NCI-H2081 treated with DMSO at 0.1 percent for 48 hours (cell line): ENCODE results near the gene HECTD4.
"Not testable (repeated sequence)": the region's sequence is repeated elsewhere in the genome, so short reads cannot be mapped to it uniquely, and the experiment has no call there.

Experiments used
- DNase-seq: peaks from one replicate; lab custom pipeline; 2025; lab: John Stamatoyannopoulos, UW

The HECTD4 gene

GRCh38 chr12:112266473-112266872, 115.8 kb downstream of the HECTD4 start:
- DNase-seq, result no peak

- no peak for DNase-seq
These were observed 120.7 kb downstream of the HECTD4 start for GRCh38 chr12:112261559-112261958.

GRCh38 chr12:112258926-112259325, 123.3 kb downstream of the HECTD4 start:
- no peak for DNase-seq

- DNase-seq, result no peak
These were observed 125.5 kb downstream of the HECTD4 start for GRCh38 chr12:112256780-112257179.

- DNase-seq, result no peak
These were observed 130.0 kb downstream of the HECTD4 start for GRCh38 chr12:112252184-112252583.

- not testable (repeated sequence) for DNase-seq
These were observed 137.3 kb downstream of the HECTD4 start for GRCh38 chr12:112244902-112245301.

GRCh38 chr12:112243255-112244110, 138.7 kb downstream of the HECTD4 start:
- no peak for DNase-seq

- DNase-seq, result no peak
These were observed 141.1 kb downstream of the HECTD4 start for GRCh38 chr12:112241176-112241575.

- no peak for DNase-seq
These were observed 142.3 kb downstream of the HECTD4 start for GRCh38 chr12:112239881-112240280.

- DNase-seq, result no peak
These were observed 143.2 kb downstream of the HECTD4 start for GRCh38 chr12:112239020-112239419.

- no peak for DNase-seq
These were observed 143.8 kb downstream of the HECTD4 start for GRCh38 chr12:112238441-112238840.

- no peak for DNase-seq
These were observed 145.4 kb downstream of the HECTD4 start for GRCh38 chr12:112236786-112237185.

- no peak for DNase-seq
These were observed 145.8 kb downstream of the HECTD4 start for GRCh38 chr12:112236386-112236785.

GRCh38 chr12:112234303-112234702, 147.9 kb downstream of the HECTD4 start:
- no peak for DNase-seq

GRCh38 chr12:112233242-112233641, 149.0 kb downstream of the HECTD4 start:
- DNase-seq, result no peak

GRCh38 chr12:112230136-112230535, 152.1 kb downstream of the HECTD4 start:
- no peak for DNase-seq

GRCh38 chr12:112226768-112227167, 155.5 kb downstream of the HECTD4 start:
- DNase-seq, result no peak

GRCh38 chr12:112220628-112221027, 161.6 kb downstream of the HECTD4 start:
- not testable (repeated sequence) for DNase-seq

GRCh38 chr12:112219195-112219594, 163.0 kb downstream of the HECTD4 start:
- no peak for DNase-seq

- no peak for DNase-seq
These were observed 164.1 kb downstream of the HECTD4 start for GRCh38 chr12:112218150-112218549.

GRCh38 chr12:112217647-112218046, 164.6 kb downstream of the HECTD4 start:
- DNase-seq, result no peak

GRCh38 chr12:112216223-112216622, 166.0 kb downstream of the HECTD4 start:
- no peak for DNase-seq

GRCh38 chr12:112214064-112214463, 168.2 kb downstream of the HECTD4 start:
- no peak for DNase-seq
